ENCODE data around the gene PLXNA4. TPM values are rescaled to one million over a fixed set of nuclear protein-coding genes. Genes with fewer than 3 reads are reported as not detected.

PLXNA4 gene
- total and polyA plus RNA-seq, 10 donors = 0.15 to 14.7 (median 8.7) TPM

DNA sequence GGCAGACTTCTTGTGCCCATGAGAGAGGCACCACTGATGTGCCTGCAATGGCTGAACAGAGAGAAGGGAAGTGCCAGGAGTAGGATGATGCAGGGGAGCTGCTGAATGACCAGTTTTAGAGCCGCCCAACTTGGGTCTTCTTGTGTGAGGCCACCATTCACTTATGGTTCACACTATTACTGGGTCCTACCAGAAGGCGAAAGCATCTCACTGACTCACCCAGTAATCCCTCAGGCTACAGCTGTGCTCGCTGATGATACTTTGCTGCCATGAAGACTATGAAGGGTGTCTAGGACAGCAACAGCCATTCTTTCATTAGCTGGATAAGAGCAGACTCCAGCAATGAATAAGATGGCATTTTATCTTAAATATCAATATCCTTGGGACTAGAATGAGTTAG is 47.6 kb downstream of the PLXNA4 start:
- DNase-seq = no peak
- H3K9me3 ChIP-seq = no peaks in the 10 kb centered on the region
- no peaks in the 10 kb centered on the region for H3K27me3 ChIP-seq (replicated peaks in 1 of 7)
- H3K27ac ChIP-seq = no peak overlapping the region
- no peaks in the 10 kb centered on the region for H3K4me1 ChIP-seq
- TF ChIP-seq, protein P1, sequence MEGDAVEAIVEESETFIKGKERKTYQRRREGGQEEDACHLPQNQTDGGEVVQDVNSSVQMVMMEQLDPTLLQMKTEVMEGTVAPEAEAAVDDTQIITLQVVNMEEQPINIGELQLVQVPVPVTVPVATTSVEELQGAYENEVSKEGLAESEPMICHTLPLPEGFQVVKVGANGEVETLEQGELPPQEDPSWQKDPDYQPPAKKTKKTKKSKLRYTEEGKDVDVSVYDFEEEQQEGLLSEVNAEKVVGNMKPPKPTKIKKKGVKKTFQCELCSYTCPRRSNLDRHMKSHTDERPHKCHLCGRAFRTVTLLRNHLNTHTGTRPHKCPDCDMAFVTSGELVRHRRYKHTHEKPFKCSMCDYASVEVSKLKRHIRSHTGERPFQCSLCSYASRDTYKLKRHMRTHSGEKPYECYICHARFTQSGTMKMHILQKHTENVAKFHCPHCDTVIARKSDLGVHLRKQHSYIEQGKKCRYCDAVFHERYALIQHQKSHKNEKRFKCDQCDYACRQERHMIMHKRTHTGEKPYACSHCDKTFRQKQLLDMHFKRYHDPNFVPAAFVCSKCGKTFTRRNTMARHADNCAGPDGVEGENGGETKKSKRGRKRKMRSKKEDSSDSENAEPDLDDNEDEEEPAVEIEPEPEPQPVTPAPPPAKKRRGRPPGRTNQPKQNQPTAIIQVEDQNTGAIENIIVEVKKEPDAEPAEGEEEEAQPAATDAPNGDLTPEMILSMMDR (IDR thresholded peaks at IDR 0.05 in 8 of 11, conservative IDR thresholded peaks at IDR 0.05 in 3 of 11) = no peak
- TF ChIP-seq POLR2A (IDR thresholded peaks at IDR 0.05) (no peak), POLR2AphosphoS5 (IDR thresholded peaks at IDR 0.05) (no peak)
- no peaks in the 10 kb centered on the region for H3K36me3 ChIP-seq
- intact Hi-C loops (cut with DNase I; ENCODE audit: low total_unique reads) = no loop called here
- WGBS, 5 donors = 89 to 98% (median 93%) methylated on average over 3 of the region's 3 CpGs
- no peak overlapping the region for H3K4me3 ChIP-seq

DNA sequence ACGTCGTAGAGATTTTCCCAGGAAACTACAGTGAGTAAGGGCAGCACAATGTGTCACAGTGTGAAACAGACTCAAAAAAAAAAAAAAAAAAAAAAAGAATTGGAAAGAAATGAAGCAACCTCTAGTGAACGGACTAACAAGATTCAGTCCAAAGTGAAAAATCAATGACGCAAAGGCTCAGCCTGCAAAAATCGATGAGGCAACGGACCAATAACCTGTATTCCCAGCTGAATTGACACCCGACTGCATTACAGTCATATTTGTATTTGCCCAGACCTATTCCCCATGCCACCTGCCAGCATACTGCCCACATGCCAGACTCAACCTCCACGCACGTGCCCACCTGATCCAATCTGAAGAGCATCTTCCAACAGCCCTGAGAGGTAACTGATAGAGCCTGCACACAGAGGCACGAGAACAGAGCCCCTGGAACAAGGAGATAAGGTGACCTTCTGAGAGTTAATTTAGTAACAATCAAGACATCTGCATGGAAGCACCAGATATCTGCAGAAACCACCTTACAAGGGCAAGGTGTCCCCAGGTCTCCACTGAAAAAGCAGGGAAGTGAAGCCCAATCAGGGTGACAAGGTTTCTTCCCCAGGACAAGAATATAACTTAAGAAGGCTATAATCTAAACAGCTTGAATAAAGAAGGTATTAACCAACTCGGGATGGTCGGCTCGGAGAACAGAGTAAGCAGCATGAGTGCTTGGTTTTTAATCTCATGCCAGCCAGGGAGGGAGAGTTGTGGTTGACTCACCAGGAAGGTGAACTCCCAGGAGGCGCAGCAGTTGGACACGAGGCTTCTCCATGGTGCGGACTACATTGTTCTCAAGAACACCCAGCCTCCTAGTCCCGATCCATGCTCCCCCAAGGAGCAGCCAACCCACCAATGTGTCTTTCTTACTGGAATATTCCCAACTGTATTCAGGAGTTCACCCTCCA is 48.5 kb downstream of the PLXNA4 start:
- no peak for DNase-seq
- no peak for TF ChIP-seq POLR2AphosphoS5 (IDR thresholded peaks at IDR 0.05)
- TF ChIP-seq POLR2A (IDR thresholded peaks at IDR 0.05) = no peak
- TF ChIP-seq, protein P1 (IDR thresholded peaks at IDR 0.05 in 8 of 11, conservative IDR thresholded peaks at IDR 0.05 in 3 of 11) = no peak

DNA sequence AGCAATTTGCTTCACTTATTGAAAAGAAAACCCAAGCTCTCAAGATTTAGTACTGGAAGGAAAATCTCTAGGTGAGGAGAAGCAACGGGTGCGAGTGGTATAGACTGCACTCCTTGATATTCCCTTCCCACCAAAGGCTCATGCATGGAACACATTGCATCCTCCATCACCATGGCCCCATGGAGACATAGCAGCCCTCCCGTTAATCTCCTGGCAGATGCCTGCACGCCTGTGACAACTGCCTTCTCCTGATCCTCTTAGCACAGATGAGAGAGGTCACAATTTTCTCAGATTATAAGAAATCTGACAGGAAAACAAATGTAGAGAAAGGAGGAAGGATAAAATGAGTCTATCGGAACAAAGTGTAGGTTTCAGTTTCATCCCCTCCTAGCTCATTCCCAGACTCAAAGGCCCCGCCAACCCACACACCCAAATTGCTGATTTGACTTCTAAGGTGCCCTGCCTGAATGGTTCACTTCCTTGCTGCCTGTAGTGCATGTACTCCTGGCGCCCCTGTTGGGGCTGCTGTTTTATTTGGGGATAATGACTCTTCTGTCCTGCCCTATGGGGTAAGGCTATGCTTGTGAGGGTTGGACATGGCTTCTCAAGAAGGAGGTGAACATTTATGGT is 50.0 kb downstream of the PLXNA4 start:
- no peaks in the 10 kb centered on the region for H3K36me3 ChIP-seq
- WGBS, 5 donors = 80 to 90% (median 82%) methylated on average over 7 of the region's 7 CpGs
- no peaks in the 10 kb centered on the region for H3K9me3 ChIP-seq
- intact Hi-C loops (cut with DNase I; ENCODE audit: low total_unique reads) = no loop called here
- no peak for TF ChIP-seq POLR2AphosphoS5 (IDR thresholded peaks at IDR 0.05)
- TF ChIP-seq, protein P1 (IDR thresholded peaks at IDR 0.05 in 8 of 11, conservative IDR thresholded peaks at IDR 0.05 in 3 of 11) = no peak
- no peak for TF ChIP-seq POLR2A (IDR thresholded peaks at IDR 0.05)
- H3K4me3 ChIP-seq = no peak overlapping the region
- no peaks in the 10 kb centered on the region for H3K27me3 ChIP-seq (replicated peaks in 1 of 7)
- H3K4me1 ChIP-seq = no peaks in the 10 kb centered on the region
- no peak for DNase-seq
- no peak overlapping the region for H3K27ac ChIP-seq

More for the DNA sequence above, 48.5 kb downstream of the PLXNA4 start:
- intact Hi-C loops (cut with DNase I; ENCODE audit: low total_unique reads) = no loop called here
- H3K9me3 ChIP-seq = no peaks in the 10 kb centered on the region
- H3K27ac ChIP-seq = no peak overlapping the region
- H3K36me3 ChIP-seq = no peaks in the 10 kb centered on the region
- H3K4me3 ChIP-seq = no peak overlapping the region
- WGBS, 5 donors = 84 to 90% (median 87%) methylated on average over 17 of the region's 17 CpGs
- H3K4me1 ChIP-seq = no peaks in the 10 kb centered on the region
- H3K27me3 ChIP-seq (replicated peaks in 1 of 7) = no peaks in the 10 kb centered on the region

DNA sequence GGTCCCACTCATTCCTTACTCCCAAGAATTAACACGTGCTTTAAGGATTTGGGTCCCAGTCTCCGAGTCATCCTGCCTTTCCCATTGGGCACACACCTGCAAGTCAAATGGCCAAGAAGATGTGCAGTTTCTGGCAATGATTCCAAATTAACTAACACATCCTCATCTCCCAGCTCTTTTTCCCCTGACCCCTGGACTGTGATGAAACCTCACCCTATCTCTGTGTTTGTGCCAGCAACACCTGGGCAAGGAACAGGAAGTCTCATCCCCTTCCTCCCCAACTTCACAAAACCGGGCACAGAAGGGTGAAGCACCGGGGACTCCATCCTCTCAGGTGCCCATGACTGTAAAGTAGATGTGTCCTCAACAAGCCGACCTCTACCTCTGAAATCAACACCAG is 54.8 kb downstream of the PLXNA4 start:
- Histone ChIP-seq H3K4me3 (no peak overlapping the region), H3K4me1 (peaks cover 0 to 15% (median 0%) of the 10 kb centered on the region in 6 donors), H3K27ac (no peak overlapping the region), H3K9me3 (no peaks in the 10 kb centered on the region), H3K27me3 (replicated peaks in 1 of 7) (no peaks in the 10 kb centered on the region), H3K36me3 (no peaks in the 10 kb centered on the region)
- TF ChIP-seq POLR2A (IDR thresholded peaks at IDR 0.05) (no peak), POLR2AphosphoS5 (IDR thresholded peaks at IDR 0.05) (no peak)
- TF ChIP-seq, protein P1 (IDR thresholded peaks at IDR 0.05 in 8 of 11, conservative IDR thresholded peaks at IDR 0.05 in 3 of 11) = no peak
- 65 to 81% (median 77%) methylated on average over 5 of the region's 5 CpGs for WGBS, 5 donors
- intact Hi-C loops (cut with DNase I; ENCODE audit: low total_unique reads) = no loop called here
- DNase-seq = no peak
